ENCODE results near the gene ADI1.

DNA sequence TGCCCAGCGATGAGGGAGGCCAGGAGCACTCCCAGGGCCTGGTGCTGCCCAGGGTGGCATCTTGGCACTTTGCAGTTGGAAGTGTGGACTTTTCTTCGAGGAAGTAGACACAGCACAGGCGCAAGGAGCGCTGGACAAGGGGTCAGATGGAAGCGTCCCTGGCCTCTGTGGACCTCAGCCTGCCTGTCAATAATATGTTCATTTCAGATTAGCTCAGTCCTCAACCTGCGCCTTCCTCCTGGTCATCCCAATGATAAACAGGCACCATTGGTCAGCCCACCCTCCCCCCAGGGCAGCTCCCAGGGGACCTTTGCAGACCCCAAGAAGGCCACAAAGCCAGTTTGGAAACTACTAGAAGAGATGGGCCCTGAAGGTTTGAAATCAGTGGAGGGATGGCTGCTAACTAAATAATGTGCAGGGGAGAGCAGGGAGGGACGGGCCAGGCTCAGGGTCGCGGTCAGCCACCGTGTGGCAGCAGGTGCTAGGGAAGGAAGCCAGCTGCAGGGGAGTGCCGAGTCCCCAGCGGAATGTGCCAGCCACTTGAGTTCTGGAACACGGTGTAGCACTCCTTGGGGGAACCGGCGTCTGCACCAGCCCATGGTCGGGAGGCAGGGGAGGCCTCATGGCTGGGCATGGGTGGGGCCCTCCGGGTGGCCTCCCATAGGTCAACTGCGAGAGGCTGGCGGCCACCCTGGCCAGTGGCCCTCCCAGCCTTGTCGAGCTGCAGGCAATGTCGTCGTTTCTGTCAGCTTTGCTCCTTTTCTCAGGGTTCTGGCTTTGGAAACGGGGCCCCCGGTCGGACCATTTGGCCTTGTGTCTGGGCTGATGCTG is 59.9 kb downstream of the ADI1 start:
- TF ChIP-seq, protein P1, sequence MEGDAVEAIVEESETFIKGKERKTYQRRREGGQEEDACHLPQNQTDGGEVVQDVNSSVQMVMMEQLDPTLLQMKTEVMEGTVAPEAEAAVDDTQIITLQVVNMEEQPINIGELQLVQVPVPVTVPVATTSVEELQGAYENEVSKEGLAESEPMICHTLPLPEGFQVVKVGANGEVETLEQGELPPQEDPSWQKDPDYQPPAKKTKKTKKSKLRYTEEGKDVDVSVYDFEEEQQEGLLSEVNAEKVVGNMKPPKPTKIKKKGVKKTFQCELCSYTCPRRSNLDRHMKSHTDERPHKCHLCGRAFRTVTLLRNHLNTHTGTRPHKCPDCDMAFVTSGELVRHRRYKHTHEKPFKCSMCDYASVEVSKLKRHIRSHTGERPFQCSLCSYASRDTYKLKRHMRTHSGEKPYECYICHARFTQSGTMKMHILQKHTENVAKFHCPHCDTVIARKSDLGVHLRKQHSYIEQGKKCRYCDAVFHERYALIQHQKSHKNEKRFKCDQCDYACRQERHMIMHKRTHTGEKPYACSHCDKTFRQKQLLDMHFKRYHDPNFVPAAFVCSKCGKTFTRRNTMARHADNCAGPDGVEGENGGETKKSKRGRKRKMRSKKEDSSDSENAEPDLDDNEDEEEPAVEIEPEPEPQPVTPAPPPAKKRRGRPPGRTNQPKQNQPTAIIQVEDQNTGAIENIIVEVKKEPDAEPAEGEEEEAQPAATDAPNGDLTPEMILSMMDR (IDR thresholded peaks at IDR 0.05; ENCODE audit: low read depth, low read length, missing input control), result no peak
- TF ChIP-seq EGR1 (IDR thresholded peaks at IDR 0.05; ENCODE audit: low read depth in 2 of 2), result no peak
